Parathyroid adenoma (tissue), 2 donors: ENCODE measurements around the gene SPATA31D1.
"Not testable (repeated sequence)": the region's sequence is repeated elsewhere in the genome, so short reads cannot be mapped to it uniquely, and the experiment has no call there.

Source experiments
- H2AFZ ChIP-seq: fragments of 300-600 bp; sonication (generic); one replicate; pipeline ENCODE4 v1.7.0; 2017; ENCODE audit warnings: antibody characterized with exemption, mild to moderate bottlenecking
- H3K27ac ChIP-seq: fragments of 300-600 bp; sonication (generic); one replicate; pipeline ENCODE4 v1.7.0; 2017
- H3K27me3 ChIP-seq: fragments of 300-600 bp; sonication (generic); one replicate; pipeline ENCODE4 v1.7.0; 2017; ENCODE audit warnings: low read length; ENCODE audit not compliant: control insufficient read depth, insufficient read depth
- H3K36me3 ChIP-seq: fragments of 300-600 bp; sonication (generic); one replicate; pipeline ENCODE4 v1.7.0; 2017; ENCODE audit warnings: low read length; ENCODE audit not compliant: control insufficient read depth, insufficient read depth
- H3K4me1 ChIP-seq: fragments of 300-600 bp; sonication (generic); one replicate; pipeline ENCODE4 v1.7.0; 2017; ENCODE audit warnings: control low read depth
- H3K4me2 ChIP-seq: fragments of 300-600 bp; sonication (generic); one replicate; pipeline ENCODE4 v1.7.0; 2017; ENCODE audit warnings: low read length
- H3K4me3 ChIP-seq: fragments of 300-600 bp; sonication (generic); one replicate; pipeline ENCODE4 v1.7.0; 2017; ENCODE audit warnings: low read depth, low read length
- H3K79me2 ChIP-seq: fragments of 300-600 bp; sonication (generic); one replicate; pipeline ENCODE4 v1.7.0; 2017; ENCODE audit warnings: control low read depth
- H3K9ac ChIP-seq: fragments of 300-600 bp; sonication (generic); one replicate; pipeline ENCODE4 v1.7.0; 2017; ENCODE audit warnings: mild to moderate bottlenecking
- H3K9me3 ChIP-seq: fragments of 300-600 bp; sonication (generic); one replicate; pipeline ENCODE4 v1.7.0; 2017; ENCODE audit warnings: low read length; ENCODE audit not compliant: control insufficient read depth
- TF ChIP-seq, protein P1 (sequence below): fragments of 300-600 bp; sonication (generic); IDR thresholded peaks from one replicate; pipeline ENCODE4 v1.7.0; 2017; ENCODE audit warnings: antibody characterized with exemption, mild to moderate bottlenecking
- donor health status: primary hyperparathyroidism.

SPATA31D1 gene

GRCh38 chr9:81988472-81988871 is at the start of gene SPATA31D1:
SPATA31D1 (plus strand) TSS chr9:81988772; CDS start chr9:81988819, 47 bp downstream.
- not testable (repeated sequence) for H3K27me3 ChIP-seq, H3K9ac ChIP-seq, H3K27ac ChIP-seq, H3K4me2 ChIP-seq, H2AFZ ChIP-seq, H3K9me3 ChIP-seq, H3K4me3 ChIP-seq, H3K79me2 ChIP-seq, H3K36me3 ChIP-seq, H3K4me1 ChIP-seq

GRCh38 chr9:81943393-81943792 is 45.2 kb upstream of the SPATA31D1 start, which contains the start of gene SPATA31D3:
SPATA31D3 (plus strand) TSS chr9:81943500; CDS start chr9:81943586, 86 bp downstream.
- not testable (repeated sequence) for H3K27ac ChIP-seq, H3K79me2 ChIP-seq, H3K9me3 ChIP-seq, H3K27me3 ChIP-seq, H3K4me1 ChIP-seq, H3K4me3 ChIP-seq, H3K9ac ChIP-seq, H3K4me2 ChIP-seq, H2AFZ ChIP-seq, H3K36me3 ChIP-seq

GRCh38 chr9:81948650-81949049 is 39.9 kb upstream of the SPATA31D1 start:
- H3K27me3 ChIP-seq, H3K9ac ChIP-seq, H2AFZ ChIP-seq, H3K4me2 ChIP-seq, H3K79me2 ChIP-seq, H3K36me3 ChIP-seq, H3K4me3 ChIP-seq, H3K4me1 ChIP-seq, H3K27ac ChIP-seq, H3K9me3 ChIP-seq: not testable (repeated sequence)

DNA sequence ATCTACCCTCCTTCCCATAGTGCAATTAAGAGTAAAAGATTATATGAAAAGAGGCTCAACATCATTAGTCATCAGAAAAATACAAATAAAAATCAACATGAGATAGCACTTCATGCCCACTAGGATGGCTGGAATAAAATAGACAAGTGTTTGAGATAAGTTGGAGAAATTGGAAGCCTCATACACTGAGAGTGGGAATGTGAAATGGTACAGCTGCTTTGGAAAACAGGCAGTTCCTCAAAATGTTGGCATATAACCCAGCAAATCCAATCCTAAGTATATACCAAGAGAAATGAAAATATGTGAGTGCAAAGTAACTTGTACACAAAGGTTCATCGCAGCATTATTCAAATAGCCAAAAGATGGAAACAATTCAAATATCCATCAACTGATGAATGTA is 35.5 kb upstream of the SPATA31D1 start:
- Histone ChIP-seq H3K4me1 (no peaks in the 10 kb centered on the region), H3K79me2 (no peaks in the 10 kb centered on the region), H3K4me2 (no peak overlapping the region), H3K9me3 (peaks cover 4% of the 10 kb centered on the region), H3K36me3 (no peaks in the 10 kb centered on the region), H3K27me3 (no peaks in the 10 kb centered on the region), H2AFZ (no peak overlapping the region), H3K4me3 (no peak overlapping the region), H3K9ac (no peak overlapping the region), H3K27ac (no peak overlapping the region)
- TF ChIP-seq, protein P1, sequence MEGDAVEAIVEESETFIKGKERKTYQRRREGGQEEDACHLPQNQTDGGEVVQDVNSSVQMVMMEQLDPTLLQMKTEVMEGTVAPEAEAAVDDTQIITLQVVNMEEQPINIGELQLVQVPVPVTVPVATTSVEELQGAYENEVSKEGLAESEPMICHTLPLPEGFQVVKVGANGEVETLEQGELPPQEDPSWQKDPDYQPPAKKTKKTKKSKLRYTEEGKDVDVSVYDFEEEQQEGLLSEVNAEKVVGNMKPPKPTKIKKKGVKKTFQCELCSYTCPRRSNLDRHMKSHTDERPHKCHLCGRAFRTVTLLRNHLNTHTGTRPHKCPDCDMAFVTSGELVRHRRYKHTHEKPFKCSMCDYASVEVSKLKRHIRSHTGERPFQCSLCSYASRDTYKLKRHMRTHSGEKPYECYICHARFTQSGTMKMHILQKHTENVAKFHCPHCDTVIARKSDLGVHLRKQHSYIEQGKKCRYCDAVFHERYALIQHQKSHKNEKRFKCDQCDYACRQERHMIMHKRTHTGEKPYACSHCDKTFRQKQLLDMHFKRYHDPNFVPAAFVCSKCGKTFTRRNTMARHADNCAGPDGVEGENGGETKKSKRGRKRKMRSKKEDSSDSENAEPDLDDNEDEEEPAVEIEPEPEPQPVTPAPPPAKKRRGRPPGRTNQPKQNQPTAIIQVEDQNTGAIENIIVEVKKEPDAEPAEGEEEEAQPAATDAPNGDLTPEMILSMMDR, result no peak

GRCh38 chr9:81955625-81956024 is 32.9 kb upstream of the SPATA31D1 start:
- Histone ChIP-seq H3K79me2 (no peaks in the 10 kb centered on the region), H3K27me3 (no peaks in the 10 kb centered on the region), H3K9me3 (peaks cover 4% of the 10 kb centered on the region), H3K27ac (no peak overlapping the region), H3K9ac (no peak overlapping the region), H3K4me3 (no peak overlapping the region), H3K4me1 (no peaks in the 10 kb centered on the region), H3K4me2 (no peak overlapping the region), H3K36me3 (no peaks in the 10 kb centered on the region), H2AFZ (no peak overlapping the region)
- TF ChIP-seq, protein P1, result no peak

DNA sequence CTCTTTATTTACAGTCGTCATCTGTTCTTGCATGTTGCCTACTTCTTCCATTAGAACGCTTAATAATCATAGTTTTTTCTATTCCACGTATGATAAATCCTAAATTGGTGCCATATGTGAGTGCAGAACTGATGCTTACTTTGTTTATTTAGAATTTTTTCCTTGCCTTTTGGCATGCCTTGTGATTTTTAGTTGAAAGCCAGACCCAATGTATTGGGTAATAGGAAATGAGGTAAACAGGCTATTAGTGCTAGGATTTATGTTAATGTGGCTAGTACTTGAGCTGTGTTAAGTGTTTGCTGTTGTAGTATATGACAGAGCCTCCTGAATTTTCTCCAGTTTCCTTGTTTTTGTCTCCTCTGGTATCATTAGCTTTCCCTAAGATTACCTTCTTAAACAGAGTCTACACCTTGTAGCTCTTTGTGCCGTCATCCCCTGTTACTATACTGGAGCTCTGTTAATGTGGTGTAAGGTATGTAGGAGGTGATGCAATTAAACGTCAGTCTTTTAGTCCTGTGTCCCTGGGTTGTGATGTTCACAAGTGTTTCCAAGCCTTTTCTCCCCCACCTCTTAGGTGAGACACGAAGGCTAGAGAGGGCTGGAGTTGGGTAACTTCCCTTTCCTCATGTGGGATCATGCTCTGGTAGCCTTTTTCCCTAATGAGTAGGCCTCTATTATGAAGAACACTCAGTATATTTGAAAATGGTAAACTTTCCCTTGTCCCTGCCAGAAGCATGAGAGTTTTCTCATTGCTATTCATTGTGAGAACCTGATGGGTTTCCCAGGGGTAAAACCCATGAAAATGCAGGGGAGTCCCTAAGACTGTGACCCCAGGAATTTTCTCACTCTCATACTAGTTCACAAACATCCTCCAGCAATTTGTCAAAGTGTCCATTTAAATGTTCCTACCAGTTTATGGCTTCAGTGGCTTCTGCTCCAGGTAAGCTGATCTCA is 24.1 kb upstream of the SPATA31D1 start:
- H3K27ac ChIP-seq, result no peak overlapping the region
- H3K9me3 ChIP-seq, result no peaks in the 10 kb centered on the region
- H3K9ac ChIP-seq, result no peak overlapping the region
- no peaks in the 10 kb centered on the region for H3K79me2 ChIP-seq
- H3K4me3 ChIP-seq, result no peak overlapping the region
- no peak overlapping the region for H3K4me2 ChIP-seq
- no peak overlapping the region for H2AFZ ChIP-seq
- TF ChIP-seq, protein P1, result no peak
- H3K27me3 ChIP-seq, result no peaks in the 10 kb centered on the region
- H3K4me1 ChIP-seq, result no peaks in the 10 kb centered on the region
- no peaks in the 10 kb centered on the region for H3K36me3 ChIP-seq
